GM12891 (cell line): ENCODE results near the gene CACNA2D1.

ENCODE experiments used
- PAX5 ChIP-seq: IDR thresholded peaks from 2 replicates; pipeline ENCODE4 v1.6.1; 2011; ENCODE audit warnings: low read length, moderate library complexity, mild to moderate bottlenecking; ENCODE audit not compliant: insufficient read depth, severe bottlenecking
- POLR2A ChIP-seq: IDR thresholded peaks from 2 replicates; pipeline ENCODE4 v1.6.1; 2011; ENCODE audit warnings: low read depth, low read length, control low read depth
- POLR2AphosphoS5 ChIP-seq: IDR thresholded peaks from 2 replicates; pipeline ENCODE4 v1.6.1; 2011; ENCODE audit warnings: low read depth, low read length, control low read depth
- TAF1 ChIP-seq: IDR thresholded peaks from 2 replicates; pipeline ENCODE4 v1.6.1; 2011; ENCODE audit warnings: low read depth, low read length, control low read depth

- TF ChIP-seq POLR2AphosphoS5 (no peak), TAF1 (no peak), POLR2A (no peak), PAX5 (no peak)
Observed at GRCh38 chr7:82019551-82020475, 423.8 kb downstream of the CACNA2D1 start.
